HUES64 (cell line): ENCODE results near the gene YJEFN3.

Experiments
- H3K27ac ChIP-seq: 2 replicates; pipeline ENCODE4 v1.7.0; 2013; ENCODE audit warnings: low read depth, low read length, inconsistent platforms
- H3K27me3 ChIP-seq: 2 replicates; pipeline ENCODE4 v1.6.1; 2013; ENCODE audit warnings: mild to moderate bottlenecking, low read length; ENCODE audit not compliant: insufficient read depth
- H3K36me3 ChIP-seq: 2 replicates; pipeline ENCODE4 v1.6.1; 2013; ENCODE audit warnings: mild to moderate bottlenecking, low read length; ENCODE audit not compliant: insufficient read depth
- H3K4me1 ChIP-seq: 2 replicates; pipeline ENCODE4 v1.6.1; 2013; ENCODE audit warnings: mild to moderate bottlenecking, low read length, moderate library complexity; ENCODE audit not compliant: insufficient read depth
- H3K4me3 ChIP-seq: 2 replicates; pipeline ENCODE4 v1.5.1; 2013; ENCODE audit warnings: mild to moderate bottlenecking, low read length, moderate library complexity
- H3K9ac ChIP-seq: 2 replicates; pipeline ENCODE4 v1.6.1; 2013; ENCODE audit warnings: mild to moderate bottlenecking, low read depth, low read length
- H3K9me3 ChIP-seq: 2 replicates; pipeline ENCODE4 v1.6.1; 2013; ENCODE audit warnings: low read depth, low read length; ENCODE audit not compliant: insufficient read depth
- WGBS: fragments of 150-250, 120-280 bp; methylation state at CpG from one replicate; pipeline ENCODE4 v1.1.7; 2013; ENCODE audit warnings: missing lambda C conversion rate; 5-methylcytosine and 5-hydroxymethylcytosine counted together

Gene YJEFN3

GRCh38 chr19:19535311-19536191 lies 6.8 kb downstream of the YJEFN3 start:
- H3K27me3 ChIP-seq, result peaks cover 34% of the 10 kb centered on the region
- H3K4me3 ChIP-seq, result no peak overlapping the region
- H3K9ac ChIP-seq, result no peak overlapping the region
- H3K36me3 ChIP-seq, result peaks cover 4% of the 10 kb centered on the region; the same call in 1 of the 2 replicates
- no peak overlapping the region for H3K27ac ChIP-seq
- no peaks in the 10 kb centered on the region; the same call in 1 of the 2 replicates for H3K4me1 ChIP-seq
- 94% methylated on average over 34 of the region's 34 CpGs for WGBS
- no peaks in the 10 kb centered on the region for H3K9me3 ChIP-seq

GRCh38 chr19:19537075-19538048 lies 8.7 kb downstream of the YJEFN3 start:
- Histone ChIP-seq H3K4me3 (peak overlapping the region; percentile 65; the same call in 1 of the 2 replicates), H3K4me1 (no peaks in the 10 kb centered on the region; the same call in 1 of the 2 replicates), H3K36me3 (no peaks in the 10 kb centered on the region), H3K9me3 (no peaks in the 10 kb centered on the region), H3K9ac (no peak overlapping the region), H3K27me3 (peaks cover 39% of the 10 kb centered on the region), H3K27ac (no peak overlapping the region)
- WGBS, result 88% methylated on average over 59 of the region's 59 CpGs

- H3K27ac ChIP-seq, result no peak within 1 kb of the TSS
- no peaks in the 10 kb centered on the region for H3K9me3 ChIP-seq
- 4% methylated on average over 56 of the region's 56 CpGs for WGBS
- no peaks in the 10 kb centered on the region; the same call in 1 of the 2 replicates for H3K4me1 ChIP-seq
- H3K4me3 ChIP-seq, result peak within 1 kb of the TSS; percentile 65
- H3K9ac ChIP-seq, result peak within 1 kb of the TSS; percentile 64
- H3K36me3 ChIP-seq, result no peaks in the 10 kb centered on the region
- peaks cover 39% of the 10 kb centered on the region for H3K27me3 ChIP-seq
Observed at GRCh38 chr19:19538061-19538784, 9.5 kb downstream of the YJEFN3 start, which contains the start of gene CILP2. Gene CILP2, plus strand, starts transcription at chr19:19538265. Its CDS starts 85 bp downstream, at chr19:19538350.

- 47% methylated on average over 7 of the region's 7 CpGs for WGBS
Observed at GRCh38 chr19:19538785-19539166, 10.1 kb downstream of the YJEFN3 start.

GRCh38 chr19:19539698-19540063 lies 11.0 kb downstream of the YJEFN3 start:
- Histone ChIP-seq H3K4me3 (no peak overlapping the region), H3K27ac (no peak overlapping the region), H3K36me3 (no peaks in the 10 kb centered on the region), H3K9ac (no peak overlapping the region), H3K27me3 (peaks cover 34% of the 10 kb centered on the region), H3K9me3 (no peaks in the 10 kb centered on the region), H3K4me1 (no peaks in the 10 kb centered on the region; the same call in 1 of the 2 replicates)
- WGBS, result 81% methylated on average over 19 of the region's 19 CpGs

More at GRCh38 chr19:19538785-19539166, 10.1 kb downstream of the YJEFN3 start:
- Histone ChIP-seq H3K27me3 (peaks cover 39% of the 10 kb centered on the region), H3K36me3 (no peaks in the 10 kb centered on the region), H3K9me3 (no peaks in the 10 kb centered on the region), H3K27ac (no peak overlapping the region), H3K9ac (no peak overlapping the region), H3K4me1 (no peaks in the 10 kb centered on the region; the same call in 1 of the 2 replicates), H3K4me3 (peak overlapping the region; percentile 65)

GRCh38 chr19:19540064-19540714 lies 11.5 kb downstream of the YJEFN3 start:
- Histone ChIP-seq H3K36me3 (no peaks in the 10 kb centered on the region), H3K4me3 (peak overlapping the region; percentile 50), H3K9ac (no peak overlapping the region), H3K27ac (no peak overlapping the region), H3K27me3 (peaks cover 34% of the 10 kb centered on the region), H3K4me1 (no peaks in the 10 kb centered on the region; the same call in 1 of the 2 replicates), H3K9me3 (no peaks in the 10 kb centered on the region)
- 79% methylated on average over 74 of the region's 74 CpGs for WGBS

- H3K4me1 ChIP-seq, result no peaks in the 10 kb centered on the region; the same call in 1 of the 2 replicates
- H3K9me3 ChIP-seq, result no peaks in the 10 kb centered on the region
- 88% methylated on average over 45 of the region's 45 CpGs for WGBS
- H3K9ac ChIP-seq, result no peak overlapping the region
- peak overlapping the region; percentile 50 for H3K4me3 ChIP-seq
- no peak overlapping the region for H3K27ac ChIP-seq
- no peaks in the 10 kb centered on the region for H3K36me3 ChIP-seq
- H3K27me3 ChIP-seq, result peaks cover 34% of the 10 kb centered on the region
Observed at GRCh38 chr19:19540715-19541515, 12.2 kb downstream of the YJEFN3 start.

GRCh38 chr19:19541616-19542015 lies 12.9 kb downstream of the YJEFN3 start:
- Histone ChIP-seq H3K27ac (no peak overlapping the region), H3K4me3 (no peak overlapping the region), H3K4me1 (no peaks in the 10 kb centered on the region; the same call in 1 of the 2 replicates), H3K27me3 (peaks cover 34% of the 10 kb centered on the region), H3K9ac (no peak overlapping the region), H3K36me3 (no peaks in the 10 kb centered on the region), H3K9me3 (no peaks in the 10 kb centered on the region)
- WGBS, result 94% methylated on average over 16 of the region's 16 CpGs

- WGBS, result 93% methylated on average over 12 of the region's 12 CpGs
Observed at GRCh38 chr19:19542507-19542906, 13.8 kb downstream of the YJEFN3 start.

More at GRCh38 chr19:19542507-19542906, 13.8 kb downstream of the YJEFN3 start:
- Histone ChIP-seq H3K4me1 (no peaks in the 10 kb centered on the region; the same call in 1 of the 2 replicates), H3K27ac (no peak overlapping the region), H3K4me3 (no peak overlapping the region), H3K36me3 (no peaks in the 10 kb centered on the region), H3K9ac (no peak overlapping the region), H3K9me3 (no peaks in the 10 kb centered on the region), H3K27me3 (peaks cover 33% of the 10 kb centered on the region)
